RWPE2 (cell line): Measurements from ENCODE around the gene SERPINB7.
A peak's percentile ranks its signal among the peaks of the same experiment; 100 is the strongest.

Experiments used
- ATAC-seq: fragments of 200-7000 bp; cut with Tn5 transposase; 3 replicates; pipeline ENCODE4 v1.9.1; 2021; ENCODE audit warnings: low read depth
- DNase-seq: peaks from one replicate; pipeline ENCODE4 v3.0.0-alpha.2; 2020; ENCODE audit warnings: low spot score
- H3K27ac ChIP-seq: fragments of 450-650 bp; 2 replicates; pipeline ENCODE4 v1.5.1; 2017; ENCODE audit warnings: mild to moderate bottlenecking; ENCODE audit not compliant: poor library complexity, severe bottlenecking
- H3K27me3 ChIP-seq: fragments of 250-450 bp; sonication (Bioruptor Pico); 2 replicates; pipeline ENCODE4 v1.5.1; 2021; ENCODE audit warnings: mild to moderate bottlenecking, moderate library complexity; ENCODE audit not compliant: insufficient read depth, poor library complexity, severe bottlenecking
- H3K36me3 ChIP-seq: fragments of 250-450 bp; sonication (Bioruptor Pico); 2 replicates; pipeline ENCODE4 v1.5.1; 2020; ENCODE audit warnings: low read depth, mild to moderate bottlenecking, moderate library complexity
- H3K4me1 ChIP-seq: fragments of 250-450 bp; sonication (Bioruptor Pico); 2 replicates; pipeline ENCODE4 v1.5.1; 2021; ENCODE audit warnings: mild to moderate bottlenecking, moderate library complexity; ENCODE audit not compliant: insufficient read depth, poor library complexity, severe bottlenecking
- H3K4me3 ChIP-seq: fragments of 250-450 bp; sonication (Bioruptor Pico); 2 replicates; pipeline ENCODE4 v1.5.1; 2021; ENCODE audit warnings: mild to moderate bottlenecking, moderate library complexity; ENCODE audit not compliant: severe bottlenecking
- H3K9me3 ChIP-seq: fragments of 250-450 bp; sonication (Bioruptor Pico); 2 replicates; pipeline ENCODE4 v1.5.1; 2021; ENCODE audit warnings: mild to moderate bottlenecking, moderate library complexity; ENCODE audit not compliant: severe bottlenecking
- CTCF ChIP-seq: fragments of 450-650 bp; IDR thresholded peaks from one replicate; pipeline ENCODE4 v1.5.1; 2017; ENCODE audit warnings: mild to moderate bottlenecking, moderate library complexity; ENCODE audit not compliant: poor library complexity, severe bottlenecking

Gene SERPINB7

GRCh38 chr18:63828120-63828519 lies 52.9 kb downstream of the SERPINB7 start:
- TF ChIP-seq CTCF: no peak
- DNase-seq (no peak), ATAC-seq (no peak)
- no peak overlapping the region for H3K27ac ChIP-seq
- H3K27me3 ChIP-seq: no peaks in the 10 kb centered on the region
- peaks cover 28% of the 10 kb centered on the region for H3K4me1 ChIP-seq
- H3K9me3 ChIP-seq: no peaks in the 10 kb centered on the region
- no peaks in the 10 kb centered on the region for H3K36me3 ChIP-seq
- no peak overlapping the region for H3K4me3 ChIP-seq

- TF ChIP-seq CTCF: no peak
- Histone ChIP-seq H3K4me1 (peaks cover 28% of the 10 kb centered on the region), H3K27ac (no peak overlapping the region), H3K36me3 (no peaks in the 10 kb centered on the region), H3K27me3 (no peaks in the 10 kb centered on the region), H3K4me3 (no peak overlapping the region), H3K9me3 (no peaks in the 10 kb centered on the region)
- ATAC-seq (no peak), DNase-seq (no peak)
These were observed 53.4 kb downstream of the SERPINB7 start for GRCh38 chr18:63828656-63829055.

GRCh38 chr18:63829886-63830285 lies 54.7 kb downstream of the SERPINB7 start:
- no peak for TF ChIP-seq CTCF
- Histone ChIP-seq H3K4me3 (no peak overlapping the region), H3K9me3 (no peaks in the 10 kb centered on the region), H3K36me3 (no peaks in the 10 kb centered on the region), H3K4me1 (peaks cover 28% of the 10 kb centered on the region), H3K27ac (peak overlapping the region; percentile 73), H3K27me3 (no peaks in the 10 kb centered on the region)
- DNase-seq (no peak), ATAC-seq (no peak)

DNA sequence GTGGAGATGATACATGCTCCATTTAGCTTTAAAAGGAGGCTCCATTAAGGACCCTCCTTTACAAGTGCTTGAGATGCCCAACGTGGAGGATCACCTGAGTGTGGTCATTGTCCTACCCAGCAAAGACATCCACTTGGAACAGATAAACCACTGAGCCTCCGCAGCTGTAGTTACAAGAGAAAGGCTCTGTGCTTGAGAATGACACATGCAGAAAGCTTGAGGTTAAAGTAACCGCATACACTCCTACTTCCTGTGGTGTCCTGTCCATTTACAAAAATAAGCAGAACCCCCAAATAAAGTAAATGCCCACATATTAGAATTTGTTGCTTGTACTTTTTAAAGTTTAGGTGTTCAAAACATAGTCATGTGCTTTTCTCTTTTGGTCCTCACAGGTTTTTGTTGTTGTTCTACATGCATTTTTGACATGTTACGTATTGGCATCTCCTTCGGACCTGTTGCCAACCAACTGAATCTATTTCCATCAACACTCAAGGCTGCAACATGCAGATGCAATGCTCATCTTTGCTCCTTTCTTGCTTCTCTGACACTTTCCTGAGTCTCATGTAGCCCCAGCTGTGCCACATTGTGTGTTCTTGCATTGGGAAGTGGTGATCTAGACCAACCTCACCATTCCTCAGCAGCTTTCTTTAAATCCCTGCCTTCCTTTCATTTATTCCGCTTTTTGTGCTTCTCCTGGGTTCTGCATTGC lies 56.0 kb downstream of the SERPINB7 start:
- peaks cover 28% of the 10 kb centered on the region for H3K4me1 ChIP-seq

More for the DNA sequence above, 56.0 kb downstream of the SERPINB7 start:
- Histone ChIP-seq H3K4me3 (no peak overlapping the region), H3K36me3 (no peaks in the 10 kb centered on the region), H3K27ac (peak overlapping the region; percentile 73), H3K27me3 (no peaks in the 10 kb centered on the region), H3K9me3 (no peaks in the 10 kb centered on the region)
- DNase-seq (no peak), ATAC-seq (peak; percentile 82)
- no peak for TF ChIP-seq CTCF
